ENCODE measurements around the gene SUMF1.
A peak's percentile ranks its signal among the peaks of the same experiment; 100 is the strongest.

Gene SUMF1

GRCh38 chr3:4387210-4388204 is 79.6 kb downstream of the SUMF1 start:
- no peak for DNase-seq (ENCODE audit: low read depth)

- DNase-seq (ENCODE audit: low read depth): no peak
Observed at GRCh38 chr3:4385201-4385600, 81.9 kb downstream of the SUMF1 start.

- DNase-seq (ENCODE audit: low read depth): no peak
Observed at GRCh38 chr3:4380013-4380412, 87.1 kb downstream of the SUMF1 start.

- DNase-seq (ENCODE audit: low read depth): no peak
Observed at GRCh38 chr3:4376499-4376898, 90.6 kb downstream of the SUMF1 start.

GRCh38 chr3:4375911-4376310 is 91.2 kb downstream of the SUMF1 start:
- no peak for DNase-seq (ENCODE audit: low read depth)

GRCh38 chr3:4373669-4374068 is 93.4 kb downstream of the SUMF1 start:
- DNase-seq (ENCODE audit: low read depth): no peak

- DNase-seq (ENCODE audit: low read depth): no peak
Observed at GRCh38 chr3:4362523-4362922, 104.5 kb downstream of the SUMF1 start.

GRCh38 chr3:4360817-4361216 is 106.3 kb downstream of the SUMF1 start:
- no peak for DNase-seq (ENCODE audit: low read depth)

GRCh38 chr3:4359805-4360502 is 107.1 kb downstream of the SUMF1 start:
- no peak for DNase-seq (ENCODE audit: low read depth)

GRCh38 chr3:4358273-4358672 is 108.8 kb downstream of the SUMF1 start:
- no peak for DNase-seq (ENCODE audit: low read depth)

- no peak for DNase-seq (ENCODE audit: low read depth)
Observed at GRCh38 chr3:4356546-4357410, 110.3 kb downstream of the SUMF1 start.

GRCh38 chr3:4356220-4356540 is 110.9 kb downstream of the SUMF1 start:
- no peak for DNase-seq (ENCODE audit: low read depth)

- no peak for DNase-seq (ENCODE audit: low read depth)
Observed at GRCh38 chr3:4355401-4356219, 111.5 kb downstream of the SUMF1 start.

- DNase-seq (ENCODE audit: low read depth): no peak
Observed at GRCh38 chr3:4351872-4352271, 115.2 kb downstream of the SUMF1 start.

GRCh38 chr3:4351164-4351855 is 115.8 kb downstream of the SUMF1 start:
- DNase-seq (ENCODE audit: low read depth): no peak

- peak; percentile 31 for DNase-seq (ENCODE audit: low read depth)
Observed at GRCh38 chr3:4350789-4351163, 116.3 kb downstream of the SUMF1 start.

- DNase-seq (ENCODE audit: low read depth): no peak
Observed at GRCh38 chr3:4343258-4343657, 123.8 kb downstream of the SUMF1 start.

GRCh38 chr3:4341336-4341675 is 125.8 kb downstream of the SUMF1 start:
- DNase-seq (ENCODE audit: low read depth): no peak

GRCh38 chr3:4340411-4341335 is 126.4 kb downstream of the SUMF1 start:
- no peak for DNase-seq (ENCODE audit: low read depth)

- DNase-seq (ENCODE audit: low read depth): no peak
Observed at GRCh38 chr3:4340077-4340410, 127.0 kb downstream of the SUMF1 start.

Measured in non-pigmented ciliary epithelial cell (primary cell).